ENCODE data around the gene CDHR5.
"Not testable (repeated sequence)": the region's sequence is repeated elsewhere in the genome, so short reads cannot be mapped to it uniquely, and the experiment has no call there.

CDHR5 gene

DNA sequence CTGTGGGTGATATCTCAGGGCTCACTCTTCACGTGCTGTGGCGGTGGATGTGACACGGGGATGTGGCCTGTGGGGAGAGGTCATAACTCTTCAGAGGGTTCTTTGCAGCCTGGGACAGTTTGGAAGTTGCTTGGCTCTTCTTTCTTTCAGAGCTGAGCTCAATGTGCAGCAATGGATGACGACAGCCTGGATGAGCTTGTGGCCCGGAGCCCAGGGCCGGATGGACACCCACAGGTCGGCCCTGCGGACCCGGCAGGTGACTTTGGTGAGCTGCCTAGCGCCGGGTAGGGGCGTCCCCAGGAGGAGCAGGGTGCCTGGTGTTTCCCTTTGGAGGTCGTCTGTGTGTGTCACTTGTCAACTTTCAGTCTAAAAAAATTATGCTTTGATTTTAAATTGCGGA, 43.4 kb downstream of the CDHR5 start:
- no peak for DNase-seq

GRCh38 chr11:579830-580601, 44.7 kb downstream of the CDHR5 start:
- no peak for DNase-seq

DNA sequence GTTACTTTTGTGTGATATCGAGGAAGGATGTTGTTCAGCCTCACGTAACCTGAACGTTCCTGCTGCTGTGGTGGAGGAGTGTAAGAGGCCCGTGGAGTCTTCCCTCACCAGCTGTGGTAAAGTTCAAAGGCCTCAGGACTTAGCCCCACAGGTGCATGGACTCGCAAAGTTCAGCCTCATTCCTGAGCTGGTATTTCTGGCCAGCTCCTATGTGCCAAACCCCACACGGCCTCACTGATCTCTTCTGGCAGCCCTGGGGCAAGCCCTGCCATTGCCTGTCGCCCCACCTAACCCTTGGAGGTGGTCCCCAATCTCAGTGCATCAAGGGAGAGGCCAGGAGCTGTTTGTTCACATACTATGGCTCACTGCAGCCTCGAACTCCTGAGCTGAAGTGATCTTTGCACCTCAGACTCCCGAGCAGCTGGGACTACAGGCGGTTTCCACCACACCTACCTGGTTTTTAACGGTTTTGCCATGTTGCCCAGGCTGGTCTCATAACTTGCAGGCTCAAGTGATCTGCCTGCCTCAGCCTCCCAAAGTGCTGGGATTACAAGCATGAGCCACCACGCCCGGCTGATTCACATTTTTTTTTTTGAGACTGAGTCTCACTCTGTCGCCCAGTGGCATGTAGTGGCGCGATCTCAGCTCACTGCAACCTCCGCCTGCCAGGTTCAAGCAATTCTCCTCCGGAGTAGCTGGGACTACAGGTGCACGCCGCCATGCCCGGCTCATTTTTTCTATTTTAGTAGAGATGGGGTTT, 46.3 kb downstream of the CDHR5 start:
- no peak for DNase-seq

DNA sequence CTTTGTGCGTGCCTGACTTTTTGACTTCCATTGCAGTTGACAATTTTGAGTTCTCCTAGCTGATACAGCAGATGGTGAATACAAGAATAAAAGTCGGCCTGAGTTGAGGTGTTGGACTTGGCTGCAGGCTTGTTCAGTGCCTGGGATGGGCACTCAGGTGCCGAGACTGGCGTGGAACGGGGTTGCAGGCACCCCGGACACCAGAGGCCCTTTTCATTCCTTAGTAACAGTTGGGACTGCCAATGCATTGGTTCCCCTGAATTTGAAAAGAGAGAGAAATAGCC, 47.2 kb downstream of the CDHR5 start:
- no peak for DNase-seq

- no peak for DNase-seq
Observed at GRCh38 chr11:576811-577610, 47.7 kb downstream of the CDHR5 start.

DNA sequence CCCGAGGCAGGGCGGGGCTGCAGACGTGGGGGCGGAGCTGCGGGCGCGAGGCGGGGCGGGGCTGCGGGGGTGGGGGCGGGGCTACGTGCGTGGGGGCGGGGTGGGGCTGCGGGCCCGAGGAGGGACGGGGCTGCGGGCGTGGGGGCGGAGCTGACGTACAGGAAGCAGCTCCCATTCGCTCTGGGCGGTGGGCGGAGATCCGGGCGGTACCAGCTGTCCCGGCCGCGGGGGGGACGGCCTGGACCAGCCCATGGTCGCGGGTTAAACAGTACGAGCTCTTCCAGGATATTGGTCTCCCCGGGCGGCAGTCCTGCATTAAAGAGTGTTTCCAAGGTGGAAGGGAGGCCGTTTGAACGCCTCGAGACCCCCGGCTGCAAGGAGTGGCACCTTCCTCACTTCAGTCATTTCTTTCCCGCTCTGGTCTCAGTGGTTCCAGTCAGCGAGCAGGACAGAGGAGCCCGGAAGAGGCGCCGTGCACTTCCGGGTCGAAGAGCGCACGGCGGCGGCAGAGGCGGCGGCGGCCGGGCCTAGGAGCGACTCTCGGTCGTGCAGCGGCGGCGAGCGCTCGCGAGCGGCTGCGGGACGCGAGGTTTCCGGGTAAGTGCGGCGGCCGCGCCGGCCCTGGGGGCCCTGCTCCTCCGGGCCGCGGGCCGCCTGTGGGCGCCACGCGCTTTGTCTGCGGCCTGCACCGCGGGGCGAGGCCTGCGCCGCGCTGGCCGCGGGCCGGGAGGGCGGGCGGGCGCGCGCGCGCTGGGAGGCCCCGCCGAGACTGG, 48.6 kb downstream of the CDHR5 start, which contains the start of gene PHRF1:
Gene PHRF1 (plus strand): TSS at position 475 of the 773 bp plus-strand sequence. CDS start 5,043 bp downstream, outside the sequence.
- peak; percentile 95 for DNase-seq

DNA sequence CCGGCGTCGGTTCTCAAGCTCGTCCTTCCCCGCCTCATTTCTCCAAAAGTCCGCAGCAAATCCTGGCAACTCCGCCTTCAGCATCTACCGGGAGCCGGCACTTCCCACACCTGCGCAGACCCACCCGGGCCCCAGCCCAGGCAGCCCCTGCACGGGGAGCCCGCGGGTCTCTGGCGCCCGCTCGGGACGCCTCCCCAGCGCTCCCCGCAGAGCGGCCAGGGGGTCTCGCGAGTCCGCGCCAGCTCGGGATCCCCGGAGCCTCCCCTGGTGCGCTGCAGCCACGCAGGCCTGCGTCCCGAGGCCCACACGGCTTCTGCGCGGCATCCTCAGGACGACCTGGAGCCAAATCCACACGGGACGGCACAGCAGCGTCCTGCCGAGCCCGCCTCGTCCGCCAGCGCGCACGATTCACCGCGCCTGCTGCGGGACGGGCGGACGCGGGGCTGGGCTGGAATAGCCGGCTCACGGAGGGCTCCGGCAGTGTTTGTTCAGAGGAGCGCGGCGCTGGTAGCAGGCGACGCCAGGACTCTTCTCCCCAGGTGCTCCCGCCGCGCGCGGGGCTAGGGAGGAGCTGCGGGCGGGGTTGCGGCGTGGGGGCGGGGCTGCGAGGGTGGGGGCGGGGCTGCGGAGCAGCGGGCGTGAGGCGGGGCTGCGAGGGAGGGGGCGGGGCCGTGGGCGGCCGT, 49.3 kb downstream of the CDHR5 start:
- DNase-seq: no peak

- no peak for DNase-seq
Observed at GRCh38 chr11:574632-575312, 50.0 kb downstream of the CDHR5 start.

GRCh38 chr11:574031-574570, 50.7 kb downstream of the CDHR5 start:
- DNase-seq: not testable (repeated sequence)

- no peak for DNase-seq
Observed at GRCh38 chr11:573146-573759, 51.5 kb downstream of the CDHR5 start.

- no peak for DNase-seq
Observed at GRCh38 chr11:571802-572185, 53.0 kb downstream of the CDHR5 start.

- no peak for DNase-seq
Observed at GRCh38 chr11:569158-569885, 55.4 kb downstream of the CDHR5 start.

DNA sequence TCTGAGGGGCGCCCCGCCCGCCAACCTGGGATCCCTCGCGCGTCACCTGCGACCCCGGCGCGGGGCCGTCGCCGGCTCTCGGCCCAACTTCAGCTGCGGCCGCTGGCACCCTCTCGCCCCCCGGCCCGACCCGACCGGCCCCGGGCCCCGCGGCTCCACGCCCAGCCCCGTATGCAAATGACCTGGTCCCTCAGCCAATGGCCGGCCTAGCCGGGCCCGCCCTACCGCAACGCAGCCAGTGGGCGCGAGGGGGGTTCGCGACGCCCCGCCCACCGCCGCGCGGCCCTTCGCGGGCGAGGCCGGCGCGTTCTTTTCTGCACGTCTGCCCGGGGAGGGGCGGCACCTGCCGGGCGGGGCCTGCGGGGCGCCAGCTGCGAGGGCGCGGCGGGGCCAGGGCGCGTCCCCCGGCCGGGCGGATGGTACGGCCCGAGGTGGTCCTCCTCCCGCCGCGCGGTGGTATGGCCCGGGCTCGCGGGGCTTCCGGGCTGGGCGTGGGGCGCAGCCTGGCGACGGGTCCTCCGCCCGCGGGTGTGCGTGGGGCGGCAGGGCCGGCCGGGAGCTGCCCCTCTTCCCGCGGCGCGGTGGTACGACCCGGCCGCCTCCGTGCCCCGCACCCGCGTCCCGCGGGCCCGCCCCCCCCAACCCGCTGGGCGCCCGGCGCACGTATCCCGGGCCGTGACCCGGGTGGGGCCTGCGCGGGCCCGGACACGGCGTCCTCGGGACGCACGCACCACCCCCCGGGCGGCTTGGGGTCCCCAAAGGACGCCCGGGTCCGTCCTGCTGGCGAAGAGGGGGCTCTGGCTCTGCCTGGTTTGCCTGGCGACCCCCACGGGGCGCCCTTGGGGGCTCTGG, 56.2 kb downstream of the CDHR5 start:
- DNase-seq: peak; percentile 90

DNA sequence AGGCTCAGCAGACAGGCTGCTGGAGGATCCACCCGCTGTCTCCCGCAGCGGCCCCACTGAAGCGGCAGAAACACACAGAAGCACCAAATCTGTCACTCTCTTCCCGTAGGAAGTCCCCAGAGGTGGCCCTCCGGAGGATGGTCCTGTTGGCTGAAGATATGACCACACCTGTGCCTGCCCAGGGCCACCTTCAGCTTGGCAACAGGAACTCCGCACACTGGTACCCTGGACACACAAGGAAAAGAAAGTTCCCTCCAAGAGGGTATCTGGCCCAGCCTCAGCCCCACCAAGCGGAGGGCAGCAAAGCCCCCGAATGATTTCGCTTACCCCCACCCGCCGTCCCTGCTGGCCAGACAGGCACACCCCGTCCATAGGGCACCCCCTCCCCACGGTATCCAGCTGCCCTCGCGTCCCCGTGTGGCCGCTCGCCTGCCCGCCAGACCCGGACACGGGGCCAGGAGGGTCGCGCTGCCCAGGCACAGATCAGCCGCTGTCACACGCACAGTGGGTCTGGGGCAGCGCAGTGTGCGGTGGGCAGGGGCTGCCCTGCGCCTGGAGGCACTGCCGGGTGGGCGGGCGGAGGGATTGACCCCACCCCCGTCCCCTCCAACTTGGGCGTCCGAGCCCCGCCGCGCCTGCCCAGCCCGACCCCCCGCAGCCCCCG, 57.0 kb downstream of the CDHR5 start:
- no peak for DNase-seq

GRCh38 chr11:567011-567628, 57.6 kb downstream of the CDHR5 start:
- no peak for DNase-seq

Data from activated naive CD4-positive, alpha-beta T cell treated with anti-CD3 and anti-CD28 coated beads, Interleukin-2, amount 50 U/mL, for 16 hours (primary cell).